OCI-LY7 (cell line): ENCODE data around the gene CGAS. TPM values are rescaled to one million over a fixed set of nuclear protein-coding genes. Genes with fewer than 3 reads are reported as not detected.

Experiments used
- Bru-seq: library from RNA; stranded (reverse); fragments of 400-500 nt; gene quantifications from one replicate; lab custom pipeline; 2021; lab: Mats Ljungman, UMichigan
- BruChase-seq, 2 experiments: library from RNA; stranded (reverse); fragments of 400-500 nt; gene quantifications; one replicate each; lab custom pipeline; 2021; lab: Mats Ljungman, UMichigan
- BruUV-seq: library from RNA; stranded (reverse); fragments of 400-500 nt; replicated peaks from 2 replicates; lab custom pipeline; 2021; lab: Mats Ljungman, UMichigan
- CTCF ChIA-PET: fragments of 300-600 bp; sonication (Branson Sonifier 250); formaldehyde crosslinking; loops from one replicate; lab custom pipeline; 2022; ENCODE audit warnings: antibody characterized with exemption; ENCODE audit not compliant: unreplicated experiment; lab: Charles Lee
- POLR2A ChIA-PET: fragments of 300-600 bp; sonication (Branson Sonifier 250); formaldehyde crosslinking; loops from one replicate; lab custom pipeline; 2022; ENCODE audit warnings: antibody characterized with exemption; lab: Charles Lee
- DNase-seq: peaks from one replicate; pipeline ENCODE4 v3.0.0-alpha.2; 2015; ENCODE audit warnings: low spot score
- H2AFZ ChIP-seq: fragments of 200-600 bp; sonication (generic), shearing (Covaris generic); 2 replicates; pipeline ENCODE4 v1.6.1; 2014; ENCODE audit warnings: mild to moderate bottlenecking, antibody characterized with exemption, low read length, moderate library complexity
- H3K27ac ChIP-seq: fragments of 200-600 bp; sonication (generic); 2 replicates; pipeline ENCODE4 v1.5.1; 2014; ENCODE audit warnings: mixed run types, low read depth, mild to moderate bottlenecking, moderate library complexity, low read length, inconsistent platforms; ENCODE audit not compliant: poor library complexity, severe bottlenecking
- H3K36me3 ChIP-seq: fragments of 200-600 bp; sonication (generic); 2 replicates; pipeline ENCODE4 v1.6.1; 2014; ENCODE audit warnings: mild to moderate bottlenecking, antibody characterized with exemption, low read length, moderate library complexity, mixed read lengths; ENCODE audit not compliant: insufficient read depth
- H3K4me1 ChIP-seq: fragments of 200-600 bp; sonication (generic); 2 replicates; pipeline ENCODE4 v1.5.1; 2014; ENCODE audit warnings: mild to moderate bottlenecking, low read length; ENCODE audit not compliant: insufficient read depth, poor library complexity, severe bottlenecking
- H3K4me2 ChIP-seq: fragments of 200-600 bp; sonication (generic); 2 replicates; pipeline ENCODE4 v1.6.1; 2014; ENCODE audit warnings: mild to moderate bottlenecking, low read length
- H3K4me3 ChIP-seq: fragments of 200-600 bp; sonication (generic); 2 replicates; pipeline ENCODE4 v1.5.1; 2014; ENCODE audit warnings: mild to moderate bottlenecking, low read depth, low read length; ENCODE audit not compliant: poor library complexity, severe bottlenecking
- H3K79me2 ChIP-seq: fragments of 200-600 bp; sonication (generic); 2 replicates; pipeline ENCODE4 v1.6.1; 2016; ENCODE audit warnings: low read depth, mild to moderate bottlenecking, low read length, moderate library complexity, mixed read lengths; ENCODE audit not compliant: insufficient read depth
- H3K9me2 ChIP-seq: fragments of 200-600 bp; sonication (generic); 2 replicates; pipeline ENCODE4 v1.6.1; 2016; ENCODE audit warnings: mild to moderate bottlenecking, low read length, mixed read lengths; ENCODE audit not compliant: insufficient read depth
- H3K9me3 ChIP-seq: fragments of 200-600 bp; sonication (generic); 2 replicates; pipeline ENCODE4 v1.6.1; 2014; ENCODE audit warnings: mild to moderate bottlenecking, mixed run types, low read length, mixed read lengths
- H4K20me1 ChIP-seq: fragments of 200-600 bp; sonication (generic); 2 replicates; pipeline ENCODE4 v1.6.1; 2014; ENCODE audit warnings: mild to moderate bottlenecking, antibody characterized with exemption, low read length, moderate library complexity, mixed read lengths; ENCODE audit not compliant: insufficient read depth
- CTCF ChIP-seq: fragments of 200-600 bp; sonication (generic); conservative IDR thresholded peaks from 2 replicates; pipeline ENCODE4 v1.5.1; 2014; ENCODE audit warnings: mild to moderate bottlenecking, antibody characterized with exemption, low read length, moderate library complexity, mixed read lengths
- EZH2phosphoT487 ChIP-seq: fragments of 200-600 bp; sonication (generic); IDR thresholded peaks from 2 replicates; pipeline ENCODE4 v1.6.1; 2018; ENCODE audit warnings: low read depth, borderline replicate concordance, mild to moderate bottlenecking, mixed run types, antibody characterized with exemption, low read length, moderate library complexity, mixed read lengths
- intact Hi-C: fragments of 100-400 bp; cut with micrococcal nuclease; formaldehyde crosslinking; loops from one replicate; pipeline ENCODE4 v1.10.0; 2022; ENCODE audit not compliant: unreplicated experiment
- long read RNA-seq: library from polyadenylated mRNA; stranded (forward); transcript quantifications from one replicate; pipeline ENCODE4 v2.0.0, GENCODE V29; 2022
- total RNA-seq, 2 experiments: library from RNA; depleted of rRNA in 1 of 2; stranded (reverse); fragments of >200 nt in 1 of 2; shearing (Covaris generic) in 1 of 2; gene quantifications; 2 replicates each; pipeline ENCODE4 v1.2.3, GENCODE V29; 2014 to 2022

The CGAS gene
- 0.18 and 1.3 TPM in 2 replicates for total RNA-seq (2014; rRNA removed; shearing (Covaris generic))
- total RNA-seq (2022) = 0.40 and 0.42 TPM in 2 replicates
- Bru-seq, nascent RNA = percentile 20 among the genes with signal in this experiment
- percentile 15 among the genes with signal in this experiment for BruChase-seq, experiment 1, labeled RNA remaining after a 6-hour chase
- BruChase-seq, experiment 2, labeled RNA remaining after a 2-hour chase = percentile 24 among the genes with signal in this experiment
- long read RNA-seq = 0 reads

DNA sequence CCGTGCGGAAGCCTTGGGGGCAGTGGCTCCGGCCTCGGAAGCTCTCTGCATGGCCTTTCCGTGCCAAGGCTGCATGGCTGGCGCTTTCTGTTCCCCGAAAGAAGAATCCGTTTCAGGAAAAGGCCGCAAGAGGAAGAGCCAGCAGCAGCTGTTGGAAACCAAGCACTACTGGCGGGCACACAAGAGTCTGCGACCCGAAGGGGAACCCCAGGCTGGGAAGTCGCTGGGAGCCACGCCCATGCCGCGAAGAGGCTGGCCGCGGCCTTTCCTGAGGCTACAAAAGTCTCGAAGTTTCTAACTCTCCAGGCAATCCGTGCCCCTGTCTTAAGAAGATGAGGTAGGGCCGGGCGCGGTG, at the start of gene CGAS:
TSS of gene CGAS (minus strand) at position 191 of the 355 bp plus-strand sequence. CDS start at position 75, 116 bp downstream.
- Histone ChIP-seq H2AFZ (no peak within 1 kb of the TSS), H3K4me1 (peaks cover 15% of the 10 kb centered on the region), H3K9me2 (no peaks in the 10 kb centered on the region), H3K9me3 (no peaks in the 10 kb centered on the region), H3K27ac (no peak within 1 kb of the TSS), H3K79me2 (no peaks in the 10 kb centered on the region), H3K36me3 (no peaks in the 10 kb centered on the region), H3K4me3 (peak within 1 kb of the TSS; percentile 34), H3K4me2 (peak within 1 kb of the TSS; percentile 44), H4K20me1 (no peaks in the 10 kb centered on the region)
- peak; percentile 47 for DNase-seq
- no TSS peak for BruUV-seq
- TF ChIP-seq EZH2phosphoT487 (no peak), CTCF (no peak)
- ChIA-PET CTCF (no interaction called here), POLR2A (interaction anchor here (2.0 kb wide), 1 partner anchor 10 kb away, joined by 8 read pairs; the partner anchor contains the start of gene MTO1)
- intact Hi-C loops = no loop called here

- TF ChIP-seq CTCF (no peak), EZH2phosphoT487 (no peak)
- DNase-seq = no peak
- intact Hi-C loops = no loop called here
- no peak overlapping the region for H3K4me3 ChIP-seq
- no peak overlapping the region for H2AFZ ChIP-seq
- no peak overlapping the region for H3K27ac ChIP-seq
- H3K9me2 ChIP-seq = no peaks in the 10 kb centered on the region
- POLR2A ChIA-PET = interaction anchor here (0.5 to 1.1 kb wide), 4 partner anchors 10 to 37 kb away, joined by 3 to 4 read pairs (median 4); no protein-coding TSS in a partner anchor
- H3K36me3 ChIP-seq = peaks cover 90% of the 10 kb centered on the region
- no peaks in the 10 kb centered on the region for H3K4me1 ChIP-seq
- BruUV-seq = no TSS peak
- H4K20me1 ChIP-seq = no peaks in the 10 kb centered on the region
- no peaks in the 10 kb centered on the region for H3K79me2 ChIP-seq
- no peak overlapping the region for H3K4me2 ChIP-seq
- no peaks in the 10 kb centered on the region for H3K9me3 ChIP-seq
- CTCF ChIA-PET = no interaction called here
These were observed 45.8 kb upstream of the CGAS start for GRCh38 chr6:73497915-73498314.

- Histone ChIP-seq H3K9me2 (no peaks in the 10 kb centered on the region), H3K4me1 (no peaks in the 10 kb centered on the region), H3K27ac (no peak overlapping the region), H3K36me3 (peaks cover 87% of the 10 kb centered on the region), H3K4me3 (no peak overlapping the region), H4K20me1 (no peaks in the 10 kb centered on the region), H3K79me2 (peaks cover 5% of the 10 kb centered on the region; the same call in 1 of the 2 replicates), H2AFZ (no peak overlapping the region), H3K4me2 (no peak overlapping the region), H3K9me3 (peaks cover 15% of the 10 kb centered on the region; the same call in 1 of the 2 replicates)
- no peak for TF ChIP-seq CTCF
- TF ChIP-seq EZH2phosphoT487 = no peak
- BruUV-seq = TSS peak; percentile 15
- POLR2A ChIA-PET = interaction anchor here (1.0 kb wide), 1 partner anchor 16 kb away, joined by 6 read pairs; no protein-coding TSS in a partner anchor
- CTCF ChIA-PET = no interaction called here
- no peak for DNase-seq
- intact Hi-C loops = no loop called here
These were observed 39.3 kb upstream of the CGAS start for GRCh38 chr6:73491377-73491776.
